Natural killer cell (primary cell): ENCODE measurements around the gene PADI1. TPM values are rescaled to one million over a fixed set of nuclear protein-coding genes. Genes with fewer than 3 reads are reported as not detected.

Source experiments
- ATAC-seq, 3 donors: fragments of 150-1000 bp in 2 of 3; fragments of 200-7000 bp in 1 of 3; cut with Tn5 transposase; 1 replicate in 1 of 3; 2 replicates in 2 of 3; pipeline ENCODE4 v1.10.0; 2021; ENCODE audit warnings: mild to moderate bottlenecking in 2 of 3, moderate library complexity in 2 of 3
- DNase-seq, 2 donors: peaks; one replicate each; pipeline versions ENCODE4 v3.0.0 to v3.0.0-alpha.2; 2013 to 2021; ENCODE audit warnings: mixed read lengths in 1 of 2
- H3K27ac ChIP-seq: one replicate; pipeline ENCODE4 v1.5.1; 2013; ENCODE audit warnings: mild to moderate bottlenecking, low read length
- H3K27me3 ChIP-seq: one replicate; pipeline ENCODE4 v1.6.1; 2013; ENCODE audit warnings: low read length; ENCODE audit not compliant: control insufficient read depth, insufficient read depth
- H3K36me3 ChIP-seq: one replicate; pipeline ENCODE4 v1.6.1; 2013; ENCODE audit warnings: low read length; ENCODE audit not compliant: control insufficient read depth, insufficient read depth
- H3K4me1 ChIP-seq: one replicate; pipeline ENCODE4 v1.6.1; 2013; ENCODE audit warnings: low read length; ENCODE audit not compliant: control insufficient read depth, insufficient read depth
- H3K4me3 ChIP-seq: one replicate; pipeline ENCODE4 v1.5.1; 2013; ENCODE audit warnings: low read length
- H3K9me3 ChIP-seq: one replicate; pipeline ENCODE4 v1.6.1; 2013; ENCODE audit warnings: low read length; ENCODE audit not compliant: control insufficient read depth, insufficient read depth
- H3K27ac Mint-ChIP-seq, 2 donors: one replicate each; pipeline ENCODE4 v1.8.0; 2022; ENCODE audit warnings: mild to moderate bottlenecking in 2 of 2, mixed read lengths in 2 of 2, moderate library complexity in 1 of 2
- H3K27me3 Mint-ChIP-seq, 2 donors: one replicate each; pipeline ENCODE4 v1.8.0; 2022; ENCODE audit warnings: low read depth in 2 of 2, mixed read lengths in 2 of 2
- H3K36me3 Mint-ChIP-seq: one replicate; pipeline ENCODE4 v1.8.0; 2022; ENCODE audit warnings: mixed read lengths
- H3K4me1 Mint-ChIP-seq, 2 donors: one replicate each; pipeline ENCODE4 v1.8.0; 2022; ENCODE audit warnings: mixed read lengths in 2 of 2
- H3K4me3 Mint-ChIP-seq: one replicate; pipeline ENCODE4 v1.8.0; 2022; ENCODE audit warnings: mild to moderate bottlenecking, moderate library complexity, mixed read lengths
- H3K9me3 Mint-ChIP-seq, 2 donors: one replicate each; pipeline ENCODE4 v1.8.0; 2022; ENCODE audit warnings: mixed read lengths in 2 of 2
- WGBS: methylation state at CpG from one replicate; pipeline ENCODE4 v1.1.7; 2013; ENCODE audit warnings: missing lambda C conversion rate; ENCODE audit not compliant: insufficient coverage; 5-methylcytosine and 5-hydroxymethylcytosine counted together
- intact Hi-C: fragments of 100-400 bp; cut with micrococcal nuclease; formaldehyde crosslinking; loops from one replicate; pipeline ENCODE4 v1.14.2; 2022
- total RNA-seq, 4 donors: library from RNA; stranded (reverse); fragments of 120-200 nt in 1 of 4; gene quantifications; one replicate each; pipeline versions ENCODE4 v1.2.3 to v1.2.4, GENCODE V29; 2013 to 2022
- TF ChIP-seq, protein P1 (sequence below): fragments of 200-600 bp; IDR thresholded peaks from one replicate; pipeline ENCODE4 v1.8.0; 2022; ENCODE audit warnings: antibody characterized with exemption

PADI1 gene
- total RNA-seq, 3 donors from 2014 or later (not counting 1 experiment from before 2014, with no cell fraction given), result not detected

GRCh38 chr1:17199267-17200044 lies 5.5 kb upstream of the PADI1 start:
- no peak overlapping the region for H3K4me3 Mint-ChIP-seq
- H3K9me3 Mint-ChIP-seq, result no peaks in the 10 kb centered on the region
- H3K4me1 ChIP-seq, result peaks cover 10% of the 10 kb centered on the region
- no peak for DNase-seq
- H3K4me3 ChIP-seq, result no peak overlapping the region
- no peak for ATAC-seq
- no peaks in the 10 kb centered on the region for H3K9me3 ChIP-seq
- 85% methylated on average over 9 of the region's 9 CpGs for WGBS
- no peaks in the 10 kb centered on the region for H3K27me3 ChIP-seq
- no peak overlapping the region for H3K27ac ChIP-seq
- intact Hi-C loops, result no loop called here
- H3K27ac Mint-ChIP-seq, result no peak overlapping the region
- peaks cover 0 to 9% of the 10 kb centered on the region in 2 donors for H3K4me1 Mint-ChIP-seq
- peaks cover 13 to 14% of the 10 kb centered on the region in 2 donors for H3K27me3 Mint-ChIP-seq
- no peaks in the 10 kb centered on the region for H3K36me3 Mint-ChIP-seq
- TF ChIP-seq, protein P1, sequence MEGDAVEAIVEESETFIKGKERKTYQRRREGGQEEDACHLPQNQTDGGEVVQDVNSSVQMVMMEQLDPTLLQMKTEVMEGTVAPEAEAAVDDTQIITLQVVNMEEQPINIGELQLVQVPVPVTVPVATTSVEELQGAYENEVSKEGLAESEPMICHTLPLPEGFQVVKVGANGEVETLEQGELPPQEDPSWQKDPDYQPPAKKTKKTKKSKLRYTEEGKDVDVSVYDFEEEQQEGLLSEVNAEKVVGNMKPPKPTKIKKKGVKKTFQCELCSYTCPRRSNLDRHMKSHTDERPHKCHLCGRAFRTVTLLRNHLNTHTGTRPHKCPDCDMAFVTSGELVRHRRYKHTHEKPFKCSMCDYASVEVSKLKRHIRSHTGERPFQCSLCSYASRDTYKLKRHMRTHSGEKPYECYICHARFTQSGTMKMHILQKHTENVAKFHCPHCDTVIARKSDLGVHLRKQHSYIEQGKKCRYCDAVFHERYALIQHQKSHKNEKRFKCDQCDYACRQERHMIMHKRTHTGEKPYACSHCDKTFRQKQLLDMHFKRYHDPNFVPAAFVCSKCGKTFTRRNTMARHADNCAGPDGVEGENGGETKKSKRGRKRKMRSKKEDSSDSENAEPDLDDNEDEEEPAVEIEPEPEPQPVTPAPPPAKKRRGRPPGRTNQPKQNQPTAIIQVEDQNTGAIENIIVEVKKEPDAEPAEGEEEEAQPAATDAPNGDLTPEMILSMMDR, result no peak
- H3K36me3 ChIP-seq, result no peaks in the 10 kb centered on the region

DNA sequence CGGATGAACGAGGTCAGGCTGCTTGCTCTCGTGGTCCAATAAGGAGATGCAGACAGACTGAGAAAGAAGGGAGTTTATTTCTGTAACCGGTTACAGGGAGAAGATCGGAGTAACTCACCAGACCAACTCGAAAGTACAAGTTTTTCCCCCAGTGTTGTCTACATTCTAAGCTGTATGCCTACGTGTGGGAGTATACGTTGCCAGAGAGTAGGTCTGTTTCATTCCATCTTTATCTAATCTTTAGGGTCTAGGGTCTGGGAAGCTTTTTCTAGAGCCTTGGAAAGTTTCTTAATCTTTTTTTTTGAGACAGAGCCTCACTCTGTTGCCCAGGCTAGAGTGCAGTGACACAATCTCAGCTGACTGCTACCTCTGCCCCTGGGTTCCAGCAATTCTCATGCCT lies 4.7 kb upstream of the PADI1 start:
- Mint-ChIP-seq H3K27ac (no peak overlapping the region), H3K4me1 (peaks cover 0 to 10% of the 10 kb centered on the region in 2 donors), H3K4me3 (no peak overlapping the region), H3K36me3 (no peaks in the 10 kb centered on the region), H3K9me3 (no peaks in the 10 kb centered on the region), H3K27me3 (peaks cover 12 to 22% of the 10 kb centered on the region in 2 donors)
- no peak for DNase-seq
- no peak overlapping the region for H3K27ac ChIP-seq
- H3K4me1 ChIP-seq, result peaks cover 10% of the 10 kb centered on the region
- no peaks in the 10 kb centered on the region for H3K9me3 ChIP-seq
- no peaks in the 10 kb centered on the region for H3K27me3 ChIP-seq
- ATAC-seq, result no peak
- no peak overlapping the region for H3K4me3 ChIP-seq
- no peaks in the 10 kb centered on the region for H3K36me3 ChIP-seq
- WGBS, result 95% methylated on average over 8 of the region's 8 CpGs
- TF ChIP-seq, protein P1, result no peak
- intact Hi-C loops, result no loop called here

- ATAC-seq (no peak), DNase-seq (no peak)
- Mint-ChIP-seq H3K36me3 (no peaks in the 10 kb centered on the region), H3K27me3 (peaks cover 15 to 27% of the 10 kb centered on the region in 2 donors), H3K27ac (no peak overlapping the region), H3K4me1 (peaks cover 0 to 11% of the 10 kb centered on the region in 2 donors), H3K4me3 (no peak overlapping the region), H3K9me3 (no peaks in the 10 kb centered on the region)
- intact Hi-C loops, result no loop called here
- TF ChIP-seq, protein P1, result no peak
- Histone ChIP-seq H3K27me3 (no peaks in the 10 kb centered on the region), H3K4me3 (no peak overlapping the region), H3K27ac (no peak overlapping the region), H3K4me1 (peaks cover 10% of the 10 kb centered on the region), H3K9me3 (no peaks in the 10 kb centered on the region), H3K36me3 (no peaks in the 10 kb centered on the region)
- WGBS, result 94% methylated on average over 5 of the region's 5 CpGs
Measured at GRCh38 chr1:17200756-17201155, 4.2 kb upstream of the PADI1 start.
